Inflammatory macrophage treated with lipopolysaccharide for 1 hour (primary cell): ENCODE measurements around the gene NUP50.

ENCODE experiments used
- DNase-seq, 2 donors: peaks; one replicate each; pipeline ENCODE4 v3.0.0-alpha.2; 2020 to 2022

Gene NUP50

DNA sequence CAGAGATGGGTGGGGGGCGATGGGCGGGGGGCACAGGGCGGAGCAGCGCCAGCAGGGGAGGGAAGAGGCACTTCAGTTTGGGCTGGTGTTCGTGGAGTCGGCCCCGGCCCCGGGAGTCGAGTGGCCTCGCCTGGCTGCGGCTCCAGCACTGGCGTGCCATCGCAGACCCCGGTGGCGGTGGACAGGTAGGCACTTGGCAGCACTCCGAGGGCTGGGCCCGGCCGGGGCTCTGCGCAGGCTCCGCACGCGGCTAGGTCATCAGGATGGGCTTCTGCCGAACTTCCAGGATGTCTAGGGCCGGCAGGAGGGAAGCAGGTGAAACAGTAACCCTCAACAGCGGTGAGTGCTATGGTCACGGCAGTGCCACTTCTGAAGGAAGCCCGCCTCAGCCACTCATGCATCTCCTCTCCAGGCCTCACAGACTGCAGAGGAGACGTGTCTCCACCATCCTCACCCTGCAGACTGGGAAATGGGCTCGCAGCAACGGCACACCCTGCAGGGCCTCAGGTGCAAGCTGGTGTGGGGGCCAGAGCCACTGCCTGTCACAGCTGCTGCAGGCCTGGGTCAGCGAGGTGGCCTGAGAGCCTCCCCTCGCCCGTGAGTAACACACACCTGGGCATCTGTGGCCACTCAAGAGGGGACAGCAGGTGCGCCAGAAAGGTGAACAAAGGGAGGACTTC is 33.3 kb downstream of the NUP50 start:
- no peak for DNase-seq

DNA sequence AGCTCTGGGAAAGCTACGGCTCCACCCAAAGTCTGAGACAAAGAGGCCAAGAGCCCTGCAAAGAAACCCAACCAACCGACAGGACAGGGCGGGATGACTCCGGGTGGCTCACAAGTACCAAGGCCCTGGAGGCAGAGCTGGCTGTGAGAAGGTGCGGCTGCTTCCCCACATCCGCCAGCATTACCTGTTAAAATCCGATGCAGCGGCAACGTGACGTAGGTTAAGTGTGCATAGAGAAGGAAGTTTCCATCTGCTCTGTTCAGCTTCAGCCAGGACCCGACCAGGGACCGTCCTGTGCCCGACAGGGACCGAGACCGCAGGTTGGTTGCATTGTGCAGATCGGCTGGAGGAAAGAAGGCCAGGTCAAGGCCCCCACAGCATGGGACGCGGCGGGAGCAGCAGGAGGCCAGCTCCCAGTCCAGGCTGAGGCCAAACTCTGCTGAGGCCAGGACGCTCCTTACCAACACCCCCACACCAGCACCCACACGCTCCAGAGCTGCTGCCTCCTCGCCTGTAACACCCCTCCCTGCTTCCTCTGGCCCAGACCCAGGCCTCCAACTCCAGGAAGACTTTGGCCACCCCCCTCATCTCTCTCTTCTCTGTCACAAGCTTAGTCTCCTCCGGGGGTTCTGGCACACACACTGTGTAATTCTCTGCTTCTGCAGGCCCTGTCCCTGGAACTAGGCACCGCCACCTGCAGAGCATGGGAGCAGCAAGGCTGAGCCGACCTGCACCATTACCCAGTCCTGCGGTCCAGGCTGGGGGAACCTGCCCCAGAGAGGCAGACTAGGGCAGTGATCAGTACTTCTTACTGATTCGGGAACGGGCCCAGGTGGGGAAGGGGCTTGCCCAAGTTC is 34.1 kb downstream of the NUP50 start:
- DNase-seq = no peak

DNA sequence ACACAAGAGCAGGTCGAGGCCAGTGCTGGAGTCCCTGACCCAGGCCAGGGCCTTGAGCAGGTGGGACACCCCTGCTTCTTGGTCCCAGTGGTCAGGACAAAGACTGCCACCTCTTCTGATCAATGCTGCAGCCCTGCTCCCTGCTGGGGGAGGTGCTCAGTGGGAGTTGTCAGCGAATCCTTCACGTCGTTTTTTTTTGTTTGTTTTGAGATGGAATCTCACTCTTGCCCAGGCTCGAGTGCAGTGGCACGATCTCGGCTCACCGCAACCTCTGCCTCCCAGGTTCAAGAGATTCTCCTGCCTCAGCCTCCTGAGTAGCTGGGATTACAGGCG is 34.7 kb downstream of the NUP50 start:
- DNase-seq = no peak

DNA sequence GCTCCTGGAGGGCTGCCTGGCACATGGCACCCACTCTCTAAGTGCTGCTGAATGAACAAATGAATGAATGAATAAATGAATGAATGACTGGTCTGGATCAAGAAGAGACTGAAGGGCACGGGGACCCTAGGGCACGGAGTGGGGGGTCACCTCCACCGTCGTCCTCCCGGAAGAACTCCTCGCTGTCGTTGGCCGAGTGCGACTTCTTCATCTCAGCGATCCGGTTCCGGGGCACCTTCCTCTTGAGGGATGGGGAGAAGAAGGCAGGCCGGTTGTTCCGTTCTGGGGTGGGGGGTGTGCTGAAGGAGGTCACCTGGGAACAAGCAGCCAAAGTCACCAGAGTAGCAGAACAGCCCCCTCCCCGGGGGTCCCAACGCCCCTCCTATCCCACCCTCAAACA is 36.0 kb downstream of the NUP50 start:
- no peak for DNase-seq

DNA sequence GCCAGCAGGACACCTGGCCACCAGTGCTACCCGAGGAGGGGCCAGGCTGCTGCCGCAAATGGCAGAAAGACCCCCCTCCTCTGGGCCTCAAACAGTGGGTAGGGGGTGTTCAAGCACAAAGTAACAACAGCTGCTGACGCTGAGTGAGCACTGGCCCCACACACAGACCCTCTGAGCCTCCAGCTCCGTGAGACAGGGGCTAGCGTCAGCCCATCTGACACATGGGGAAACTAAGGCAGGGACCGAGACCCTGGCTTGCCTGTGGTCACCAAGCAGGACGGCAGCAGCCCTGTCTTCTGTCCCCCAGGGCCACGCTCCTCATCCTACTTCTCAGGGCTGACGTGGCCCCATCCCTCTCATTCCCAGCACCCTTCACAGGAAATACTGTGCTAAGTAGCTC is 36.5 kb downstream of the NUP50 start:
- DNase-seq = no peak

DNA sequence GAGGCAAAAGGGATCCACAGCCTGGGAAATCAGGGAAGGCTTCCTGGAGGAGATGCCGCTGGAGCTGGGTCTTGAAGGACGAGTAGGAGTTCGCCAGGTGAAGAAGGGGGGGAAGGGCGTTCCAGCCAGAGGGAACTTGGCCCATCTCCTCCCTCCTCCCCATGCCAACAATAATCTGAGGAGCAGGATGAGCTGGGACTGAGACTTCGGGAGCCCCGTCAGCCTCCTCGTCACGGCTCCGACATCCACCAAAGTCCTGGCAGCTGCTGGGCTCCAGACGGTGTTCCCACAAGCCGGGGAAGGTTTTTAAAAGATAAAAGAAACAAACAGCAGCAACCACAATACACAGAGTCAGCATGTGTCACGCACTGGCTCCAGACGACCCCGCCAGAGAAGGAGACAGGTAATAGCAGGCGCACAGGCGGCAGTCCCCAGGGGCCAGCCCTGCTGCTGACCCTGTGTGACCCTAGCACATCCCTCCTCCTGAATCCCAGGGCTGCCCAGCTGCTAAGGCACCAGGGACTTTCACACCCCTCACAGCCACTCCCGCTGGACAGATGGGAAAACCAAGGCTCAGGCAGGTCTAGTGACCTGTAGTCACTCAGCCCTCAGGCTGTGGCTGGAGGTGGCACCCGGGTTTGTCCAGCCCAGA is 37.3 kb downstream of the NUP50 start:
- DNase-seq = no peak

DNA sequence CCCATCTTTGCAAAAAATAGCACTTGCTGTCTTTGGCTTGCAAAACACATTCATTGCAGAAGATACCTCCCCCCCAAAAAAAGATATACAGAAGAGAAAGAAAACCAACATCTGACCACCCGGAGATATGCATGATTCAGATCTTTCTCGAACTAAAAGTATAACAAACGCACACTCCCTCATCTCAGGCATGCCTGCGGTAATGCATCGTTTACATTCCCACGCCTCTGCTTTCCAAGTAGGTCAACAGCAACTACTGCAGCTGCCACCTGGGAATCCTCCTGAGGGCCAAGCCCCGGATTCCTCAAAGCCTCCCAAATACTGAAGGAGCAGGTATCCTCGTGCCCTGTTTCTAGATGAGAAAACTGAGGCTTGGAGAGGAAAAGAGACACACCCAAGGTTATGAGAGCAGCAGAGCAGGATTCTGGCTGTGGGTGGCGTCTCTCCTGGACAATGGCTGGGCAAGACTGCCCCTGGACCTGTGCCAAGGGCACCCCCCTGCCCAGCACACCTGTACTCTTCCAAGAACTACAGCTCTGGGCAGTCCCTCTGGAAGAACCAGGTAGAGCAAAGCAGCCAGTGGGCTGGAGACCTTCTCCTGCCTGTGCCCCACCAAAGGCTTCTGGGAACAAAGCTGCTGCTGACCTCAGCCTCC is 38.1 kb downstream of the NUP50 start:
- DNase-seq = no peak

DNA sequence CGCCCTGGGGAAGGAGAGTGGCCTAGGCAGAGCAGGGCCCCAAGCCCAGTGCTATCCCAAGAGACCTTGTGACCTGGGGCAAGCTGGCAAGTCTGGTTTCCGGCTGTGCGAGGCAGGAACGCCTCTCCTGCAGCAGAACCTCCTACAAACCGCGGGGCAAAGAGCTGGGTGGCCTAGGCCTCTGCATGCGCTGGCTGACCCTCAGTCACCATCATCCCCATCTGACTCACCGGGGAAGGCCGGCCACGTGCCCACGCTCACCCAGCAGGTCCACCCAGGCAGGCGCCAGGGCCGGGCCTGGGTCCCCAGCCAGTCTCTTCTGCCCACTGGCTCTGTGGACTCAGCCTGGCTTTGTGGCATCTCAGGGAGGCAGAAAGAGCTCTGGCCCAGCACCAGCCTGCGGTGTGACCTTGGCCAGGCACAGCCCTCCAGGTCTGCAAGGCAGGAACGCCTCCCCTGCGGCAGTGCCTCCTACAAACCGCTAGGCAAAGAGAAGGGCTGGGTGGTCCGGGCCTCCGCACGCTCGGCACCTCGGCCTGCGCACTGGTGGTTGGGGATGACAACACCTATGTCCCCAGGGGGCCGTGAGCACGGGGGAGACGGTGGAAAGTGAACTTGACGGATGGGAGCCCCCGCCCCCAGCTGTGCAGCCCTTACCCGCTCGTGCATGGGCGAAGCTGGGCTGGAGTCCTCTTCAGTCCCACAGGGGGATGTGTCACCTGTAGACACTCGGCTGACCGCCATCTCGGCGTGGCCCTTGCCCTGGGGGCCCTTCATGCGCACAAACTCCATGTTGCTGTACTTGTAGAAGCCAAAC is 38.8 kb downstream of the NUP50 start:
- peak; percentile 34 to 91 for DNase-seq

DNA sequence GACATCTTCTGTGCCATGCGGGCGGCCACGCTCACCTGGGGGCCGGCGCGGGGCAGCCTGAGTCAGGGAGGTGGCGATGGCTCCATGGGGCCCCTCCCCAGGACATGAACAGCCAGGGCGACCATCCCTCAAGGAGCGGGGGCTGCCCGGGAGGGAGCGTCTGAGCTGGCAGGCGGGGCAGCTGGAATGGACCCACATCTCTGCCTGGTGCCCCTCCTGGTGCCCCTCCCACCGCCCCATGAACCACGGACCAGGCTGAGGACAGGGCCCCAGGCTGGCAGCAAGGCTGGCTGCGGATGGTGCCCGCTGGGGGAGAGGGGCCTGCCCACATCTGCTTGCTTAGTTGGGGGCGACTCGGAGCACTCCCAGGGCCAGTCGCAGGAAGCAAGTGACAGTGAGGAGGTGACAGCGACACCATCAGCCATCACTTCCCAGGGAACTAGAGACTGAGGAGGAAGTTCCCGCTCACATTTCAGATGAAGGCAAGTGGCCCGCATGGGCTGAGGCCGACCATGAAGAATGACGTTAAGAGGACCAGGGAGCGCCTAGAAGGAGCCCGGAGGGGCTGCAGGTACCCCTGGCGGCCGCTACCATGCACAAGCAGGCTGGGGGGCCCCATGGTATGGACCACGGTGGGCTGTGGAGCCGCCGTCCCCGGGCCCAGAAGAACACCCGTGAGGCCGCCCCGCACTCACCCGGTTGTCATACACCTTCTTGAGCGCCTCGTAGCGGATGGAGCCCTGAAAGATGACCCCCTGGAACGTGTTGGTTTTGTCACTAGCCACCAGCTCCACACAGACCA is 39.6 kb downstream of the NUP50 start:
- DNase-seq = peak in 1 of 2 donors; percentile 50

DNA sequence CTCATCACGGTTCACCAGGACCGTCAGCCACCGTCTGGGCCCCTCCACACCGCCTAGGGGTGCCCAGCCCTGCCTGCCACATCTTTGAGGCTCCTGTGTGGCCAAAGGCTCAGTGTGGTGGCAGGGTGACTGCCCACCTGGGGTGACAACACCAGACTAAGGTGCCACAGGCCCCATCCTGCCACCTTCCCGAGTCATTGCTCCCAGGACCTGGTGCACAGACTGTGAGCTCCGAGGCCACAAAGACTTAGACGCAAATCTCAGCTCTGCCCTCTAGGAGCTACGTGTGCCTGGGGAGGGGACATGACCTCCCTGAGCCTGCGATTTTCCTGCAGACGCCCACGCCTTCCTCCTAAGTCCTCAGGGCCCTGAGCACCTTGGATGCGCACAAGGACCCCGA is 40.5 kb downstream of the NUP50 start:
- DNase-seq = no peak

DNA sequence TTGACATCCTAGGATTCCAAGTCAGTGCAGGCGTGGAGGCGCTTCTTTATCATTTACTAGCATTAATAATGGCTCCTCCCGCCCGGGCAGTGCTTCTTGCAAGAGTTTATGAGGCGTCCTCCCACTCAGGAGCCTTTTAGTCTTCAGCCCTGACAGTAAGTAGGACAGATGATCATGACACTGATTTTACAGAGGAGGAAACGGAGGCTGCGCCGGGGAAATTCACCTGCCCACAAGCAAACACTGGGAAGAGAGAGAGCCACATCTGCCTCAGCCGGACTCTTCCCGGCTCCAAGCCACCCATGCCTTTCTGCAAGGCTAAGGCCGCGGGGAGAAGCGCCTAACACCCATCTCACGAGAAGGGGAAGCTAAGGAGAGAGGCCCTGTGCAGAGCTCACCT is 41.1 kb downstream of the NUP50 start:
- DNase-seq = peak in 1 of 2 donors; percentile 73

DNA sequence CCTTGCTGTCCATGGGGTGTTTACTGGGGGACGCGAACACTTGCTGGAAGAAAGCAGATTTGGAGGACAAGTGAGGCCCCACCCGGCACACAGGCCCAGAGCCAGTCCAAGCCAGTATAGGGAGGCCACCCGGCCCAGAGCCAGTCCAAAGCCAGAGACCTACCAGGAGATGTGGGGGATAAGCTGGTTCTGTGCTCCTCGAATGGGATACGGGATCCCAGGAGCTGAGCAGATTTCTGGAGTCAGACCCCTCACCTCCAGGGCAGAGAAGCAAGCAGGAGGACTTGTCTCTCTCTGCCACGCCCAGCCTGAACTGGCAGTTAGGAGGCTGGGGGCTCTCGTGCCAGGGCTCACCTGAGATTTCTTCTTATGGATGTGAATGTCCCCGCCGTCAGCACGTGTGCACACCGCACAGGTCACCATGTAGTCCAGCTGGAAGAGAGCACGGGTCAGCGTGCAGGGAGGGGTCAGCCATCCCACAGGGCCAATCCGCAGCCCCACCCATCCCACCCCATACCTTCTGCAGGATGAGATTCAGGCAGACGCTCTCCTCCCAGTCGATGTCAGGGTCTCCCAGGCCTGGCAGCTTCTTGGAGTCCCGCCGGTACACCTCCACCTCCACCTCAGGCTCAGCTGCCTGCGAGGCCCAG is 41.7 kb downstream of the NUP50 start:
- no peak for DNase-seq

DNA sequence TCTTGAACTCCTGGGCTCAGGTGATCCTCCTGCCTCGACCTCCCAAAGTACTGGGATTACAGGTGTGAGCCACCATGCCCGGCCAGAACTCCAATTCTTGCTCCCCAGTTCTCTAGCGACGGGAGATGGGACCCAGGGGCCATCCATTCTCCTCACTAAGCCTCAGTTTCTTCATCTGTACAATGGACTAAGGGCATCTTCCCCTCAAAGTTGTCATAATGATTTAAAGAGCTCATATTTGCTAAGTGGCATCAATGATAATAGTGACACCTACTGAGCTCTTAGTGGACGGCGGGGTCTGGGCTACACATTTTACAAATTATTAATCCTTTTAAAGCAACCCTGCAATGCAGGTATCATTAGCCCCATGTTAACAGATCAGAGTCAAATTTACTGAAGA is 42.5 kb downstream of the NUP50 start:
- DNase-seq = no peak

DNA sequence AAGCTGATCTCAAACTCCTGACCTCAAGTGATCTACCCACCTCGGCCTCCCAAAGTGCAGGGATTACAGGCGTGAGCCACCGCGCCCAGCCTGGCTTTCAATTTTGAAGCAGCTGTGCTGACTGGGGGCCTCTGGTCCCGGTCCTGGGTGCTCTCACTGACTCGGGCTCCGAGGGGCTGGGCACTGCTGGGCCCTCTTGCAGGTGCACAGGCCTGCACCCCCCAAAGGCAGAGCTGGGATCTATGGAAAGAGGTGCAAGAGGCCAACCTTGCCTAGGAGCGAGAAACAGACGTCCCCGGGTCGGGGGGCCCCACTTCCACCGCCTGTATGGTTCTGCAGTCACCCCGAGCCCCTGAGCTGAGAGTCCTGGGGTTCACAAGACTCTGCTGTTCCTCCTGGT is 43.8 kb downstream of the NUP50 start:
- no peak for DNase-seq

DNA sequence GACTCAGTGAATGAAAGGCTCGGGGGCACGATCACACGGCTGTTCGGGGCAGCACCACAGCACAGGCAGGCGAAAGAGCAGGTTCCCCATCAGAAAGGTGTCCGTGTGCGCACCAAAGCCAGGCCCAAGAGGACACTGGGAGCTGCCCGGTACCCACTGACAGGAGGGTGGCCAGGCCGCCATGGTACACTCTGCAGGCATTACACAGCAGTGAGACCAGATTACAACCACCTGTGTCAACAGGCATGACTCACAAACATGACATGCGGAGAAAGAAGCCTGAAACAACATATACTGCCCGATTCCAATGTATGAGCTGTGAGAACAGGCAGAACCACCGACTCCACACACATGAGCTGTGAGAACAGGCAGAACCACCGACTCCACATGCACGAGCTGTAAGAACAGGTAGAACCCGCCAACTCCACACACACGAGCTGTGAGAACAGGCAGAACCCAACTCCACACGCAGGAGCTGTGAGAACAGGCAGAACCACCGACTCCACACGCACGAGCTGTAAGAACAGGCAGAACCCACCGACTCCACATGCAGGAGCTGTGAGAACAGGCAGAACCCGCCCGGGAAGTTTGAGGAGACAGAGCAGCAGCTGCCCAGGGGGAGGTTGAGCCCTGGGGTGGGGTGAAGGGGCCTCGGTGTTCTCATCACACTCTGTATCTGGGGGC is 44.4 kb downstream of the NUP50 start:
- no peak for DNase-seq

DNA sequence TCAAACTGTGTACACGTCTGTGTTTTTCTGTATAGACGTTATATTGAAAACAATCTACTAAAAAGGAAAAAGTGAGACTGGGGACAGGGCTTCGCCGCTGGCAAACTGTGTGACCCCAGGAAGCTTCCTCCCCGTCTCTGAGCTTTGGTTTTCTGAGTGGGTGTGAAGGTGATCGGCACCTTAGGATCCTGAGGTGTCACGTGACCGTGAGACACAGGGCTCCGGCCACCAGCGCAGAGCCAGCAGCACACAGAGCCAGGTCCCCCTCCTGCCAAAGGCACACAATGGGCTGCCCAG is 44.9 kb downstream of the NUP50 start:
- DNase-seq = no peak

DNA sequence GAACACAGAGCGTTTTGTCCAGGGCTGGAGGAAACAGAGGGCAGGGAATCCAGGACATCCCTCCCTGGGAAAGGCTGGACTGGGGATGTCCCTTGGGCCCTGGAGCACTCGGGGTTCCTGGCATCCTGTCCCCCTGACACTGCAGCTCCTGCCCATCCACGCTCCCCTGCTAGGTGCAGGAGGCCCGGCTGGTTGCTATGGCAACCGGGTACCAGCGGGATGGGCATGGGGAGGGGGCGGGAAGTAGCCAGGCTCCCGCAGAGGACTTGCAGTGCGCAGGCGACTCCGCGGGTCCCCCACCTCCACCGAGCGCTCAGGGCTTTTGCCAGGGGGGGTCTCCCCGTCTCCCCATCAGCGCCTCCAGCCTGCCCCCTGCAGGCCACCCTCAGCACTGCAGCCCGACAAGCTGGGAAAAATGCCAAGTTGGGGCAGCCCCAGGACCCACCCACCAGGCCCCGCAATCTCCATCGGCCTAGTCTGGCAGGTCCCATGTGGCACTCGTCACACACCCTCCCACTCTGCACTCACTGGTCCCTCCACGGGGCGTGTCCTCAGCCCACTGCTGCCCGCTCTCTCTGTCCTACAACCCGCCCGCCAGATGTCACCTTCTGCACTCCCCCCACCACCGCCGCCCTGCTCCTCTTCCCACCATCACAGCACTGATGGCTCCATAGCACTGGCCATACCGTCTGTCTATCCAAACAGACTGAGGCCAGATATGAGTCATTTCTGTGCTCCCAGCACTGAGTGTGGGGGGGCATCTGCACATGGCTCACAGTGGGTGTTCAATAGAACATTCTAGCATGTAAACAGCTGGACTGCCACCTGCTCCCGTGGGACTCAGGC is 45.5 kb downstream of the NUP50 start:
- DNase-seq = peak; percentile 61 to 82

DNA sequence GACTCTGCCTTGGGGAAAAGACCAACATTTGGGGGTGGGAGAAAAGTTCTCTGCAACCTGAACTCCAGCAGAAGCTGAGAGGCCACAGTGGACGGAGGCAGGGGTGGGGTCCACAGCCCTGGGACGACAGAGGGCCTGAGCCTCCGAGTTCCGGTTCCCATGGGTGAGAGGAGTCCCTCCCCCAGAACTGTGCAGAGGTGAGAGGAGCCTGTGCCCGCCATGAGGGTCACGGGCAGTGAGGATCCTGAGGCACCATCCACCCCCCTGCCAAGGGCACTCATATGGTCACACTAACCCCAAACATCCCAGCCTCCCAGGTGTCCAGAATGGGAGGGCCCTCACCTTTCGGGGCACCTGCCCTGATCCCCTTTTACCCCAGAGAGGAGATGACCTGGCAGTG is 46.4 kb downstream of the NUP50 start:
- no peak for DNase-seq

DNA sequence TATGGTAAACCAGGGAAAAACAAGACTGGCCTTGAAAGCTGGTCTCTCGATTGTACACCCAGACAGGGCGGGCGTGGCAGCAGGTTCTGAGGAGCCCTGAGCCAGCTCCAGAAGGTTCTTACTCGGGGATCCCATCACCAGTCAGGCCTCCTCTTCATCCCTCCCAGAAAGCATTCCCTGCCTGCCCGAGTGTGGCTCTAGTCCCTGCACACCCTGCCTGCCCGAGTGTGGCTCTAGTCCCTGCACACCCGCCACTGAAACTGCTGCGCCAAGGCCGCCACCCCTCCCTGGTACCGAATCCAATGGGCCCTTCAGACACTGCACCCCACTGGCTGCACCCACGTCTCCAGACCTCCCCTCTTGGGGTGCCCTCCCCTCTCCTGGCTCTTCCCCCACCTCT is 46.9 kb downstream of the NUP50 start:
- no peak for DNase-seq

DNA sequence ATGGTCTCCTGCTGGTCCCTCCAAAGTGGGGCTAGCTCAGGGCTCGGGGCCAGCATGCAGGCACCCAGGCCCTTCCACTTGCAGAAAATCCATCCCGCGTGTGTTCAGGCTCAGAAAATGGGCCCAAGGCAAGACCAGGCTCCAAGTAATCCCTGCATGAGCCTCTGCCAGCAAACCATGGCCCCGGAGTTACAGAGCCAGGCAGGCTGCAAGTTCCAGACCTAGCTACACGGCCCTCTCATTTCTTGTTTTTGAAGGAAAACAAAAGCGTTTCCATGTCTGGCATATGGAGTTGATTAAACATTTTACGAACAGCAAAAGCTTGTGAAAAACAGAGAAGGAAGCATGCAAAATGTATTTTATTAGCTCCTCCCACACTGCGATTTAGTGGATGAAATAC is 47.3 kb downstream of the NUP50 start:
- no peak for DNase-seq
